GM10266 (cell line): ENCODE results near the gene SMO.

Source experiments
- DNase-seq: peaks from one replicate; pipeline ENCODE4 v3.0.0; 2012; ENCODE audit errors: extremely low spot score
- CTCF ChIP-seq: IDR thresholded peaks from 2 replicates; pipeline ENCODE4 v1.5.1; 2012; ENCODE audit warnings: mild to moderate bottlenecking, low read depth; ENCODE audit not compliant: control insufficient read depth, insufficient read depth; ENCODE audit errors: missing control alignments

Gene SMO

GRCh38 chr7:129189661-129190310 lies 1.4 kb downstream of the SMO start:
- TF ChIP-seq CTCF, result no peak
- no peak for DNase-seq

GRCh38 chr7:129191272-129191671 lies 2.8 kb downstream of the SMO start:
- DNase-seq, result no peak
- no peak for TF ChIP-seq CTCF

GRCh38 chr7:129193892-129194291 lies 5.5 kb downstream of the SMO start:
- TF ChIP-seq CTCF, result no peak
- no peak for DNase-seq

- TF ChIP-seq CTCF, result no peak
- DNase-seq, result no peak
Measured at GRCh38 chr7:129197771-129198170, 9.3 kb downstream of the SMO start.

GRCh38 chr7:129199406-129199805 lies 11.0 kb downstream of the SMO start:
- no peak for DNase-seq
- TF ChIP-seq CTCF, result no peak

GRCh38 chr7:129202058-129202777 lies 13.8 kb downstream of the SMO start:
- no peak for TF ChIP-seq CTCF
- no peak for DNase-seq

GRCh38 chr7:129203050-129203741 lies 14.8 kb downstream of the SMO start:
- DNase-seq, result no peak

More at GRCh38 chr7:129203050-129203741, 14.8 kb downstream of the SMO start:
- no peak for TF ChIP-seq CTCF
